Activated CD8-positive, alpha-beta T cell treated with anti-CD3 and anti-CD28 coated beads, Interleukin-2, amount 10 ng/mL, durations not matched to agents 7 days and 5 days (primary cell): ENCODE data around the gene FCMR. TPM values are rescaled to one million over a fixed set of nuclear protein-coding genes. Genes with fewer than 3 reads are reported as not detected.
"Not testable (repeated sequence)": the region's sequence is repeated elsewhere in the genome, so short reads cannot be mapped to it uniquely, and the experiment has no call there.

ENCODE experiments used
- ATAC-seq: fragments of 150-1000 bp; cut with Tn5 transposase; one replicate; pipeline ENCODE4 v1.10.0; 2021; ENCODE audit warnings: moderate library complexity
- CTCF ChIA-PET: fragments of 350-600 bp; sonication (Branson Sonifier 250); formaldehyde crosslinking; loops from one replicate; lab custom pipeline; 2021; ENCODE audit warnings: antibody characterized with exemption; lab: Charles Lee
- POLR2A ChIA-PET: fragments of 350-600 bp; sonication (Branson Sonifier 250); formaldehyde crosslinking; loops from one replicate; lab custom pipeline; 2021; ENCODE audit warnings: antibody characterized with exemption; lab: Charles Lee
- DNase-seq: peaks from one replicate; pipeline ENCODE4 v3.0.0-alpha.2; 2020
- H3K27ac Mint-ChIP-seq: one replicate; pipeline ENCODE4 v1.8.0; 2021; ENCODE audit warnings: mild to moderate bottlenecking, mixed read lengths
- H3K27me3 Mint-ChIP-seq: one replicate; pipeline ENCODE4 v1.8.0; 2021; ENCODE audit warnings: low read depth, mixed read lengths
- H3K36me3 Mint-ChIP-seq: one replicate; pipeline ENCODE4 v1.8.0; 2021; ENCODE audit warnings: low read depth, mixed read lengths
- H3K4me1 Mint-ChIP-seq: one replicate; pipeline ENCODE4 v1.8.0; 2021; ENCODE audit warnings: low read depth, mixed read lengths
- H3K4me3 Mint-ChIP-seq: one replicate; pipeline ENCODE4 v1.8.0; 2021; ENCODE audit warnings: mild to moderate bottlenecking, mixed read lengths
- H3K9me3 Mint-ChIP-seq: one replicate; pipeline ENCODE4 v1.8.0; 2022; ENCODE audit warnings: mixed read lengths; ENCODE audit not compliant: insufficient read depth
- total RNA-seq, 2 experiments: library from RNA; stranded (reverse); gene quantifications; one replicate each; pipeline ENCODE4 v1.2.3, GENCODE V29; 2021

FCMR gene
- total RNA-seq, 2 experiments from 2014 or later: 51.5 to 56.8 TPM

DNA sequence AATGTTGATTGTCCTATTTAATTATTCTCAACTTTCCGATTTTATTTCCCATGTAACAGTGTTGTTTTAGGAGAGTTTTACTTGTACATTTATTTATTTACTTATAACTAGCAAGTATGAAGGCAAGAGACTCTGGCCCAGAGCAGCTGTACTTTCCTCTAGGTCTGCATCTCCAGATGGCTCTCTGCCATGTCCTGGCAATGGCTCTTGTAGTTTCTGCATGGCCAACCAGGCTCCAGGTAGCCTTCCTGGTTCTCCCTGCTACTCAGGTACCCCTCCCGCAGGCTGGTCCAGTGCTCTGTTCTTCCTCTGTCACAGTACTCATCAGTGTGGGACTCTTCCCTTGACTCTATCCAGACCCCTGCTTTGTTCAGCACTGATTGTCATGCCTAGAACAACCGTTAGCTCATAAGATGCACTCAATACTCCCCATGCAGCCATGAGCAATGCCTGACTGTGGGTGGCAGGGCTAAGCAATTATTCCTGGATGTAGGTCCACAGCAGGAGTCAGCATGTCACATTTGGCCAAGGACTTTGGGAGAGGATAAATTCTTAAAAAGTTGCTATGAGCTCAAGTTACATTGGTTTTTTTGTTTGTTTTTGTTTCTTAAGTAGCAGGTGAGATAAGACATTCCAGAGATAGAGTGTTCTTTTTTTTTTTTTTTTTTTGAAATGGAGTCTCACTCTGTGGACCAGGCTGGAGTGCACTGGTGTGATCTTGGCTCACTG, 67.2 kb downstream of the FCMR start:
- POLR2A ChIA-PET: no interaction called here
- no peak overlapping the region for H3K4me3 Mint-ChIP-seq
- H3K4me1 Mint-ChIP-seq: peaks cover 13% of the 10 kb centered on the region
- no peak for ATAC-seq
- peaks cover 3% of the 10 kb centered on the region for H3K36me3 Mint-ChIP-seq
- CTCF ChIA-PET: interaction anchor here (1.2 to 4.5 kb wide), 5 partner anchors 10 to 120 kb away, joined by 3 to 17 read pairs (median 5); partner anchors contain the start of gene IL20
- peaks cover 32% of the 10 kb centered on the region for H3K27me3 Mint-ChIP-seq
- H3K27ac Mint-ChIP-seq: no peak overlapping the region
- no peaks in the 10 kb centered on the region for H3K9me3 Mint-ChIP-seq
- no peak for DNase-seq

- CTCF ChIA-PET: interaction anchor here (0.9 to 4.5 kb wide), 5 partner anchors 11 to 119 kb away, joined by 3 to 17 read pairs (median 4); partner anchors contain the start of gene IL20
- H3K36me3 Mint-ChIP-seq, ATAC-seq, H3K27ac Mint-ChIP-seq, H3K4me3 Mint-ChIP-seq, H3K4me1 Mint-ChIP-seq, DNase-seq, POLR2A ChIA-PET, H3K9me3 Mint-ChIP-seq: not testable (repeated sequence)
- peaks cover 36% of the 10 kb centered on the region for H3K27me3 Mint-ChIP-seq
These were observed 68.0 kb downstream of the FCMR start for GRCh38 chr1:206853696-206854095.

Other genes with a start within 250 kb of the FCMR start
- gene MAPKAPK2, start 237.0 kb downstream of the FCMR start, total RNA-seq: 10 to 100 TPM; 59.0 to 61.3 TPM
- not detected for gene IL19, start 151.2 kb downstream of the FCMR start, total RNA-seq
- gene IL10, start 149.4 kb downstream of the FCMR start, total RNA-seq: under 1 TPM in 1 of 2 experiments, not detected in 1; 0.32 TPM
- not detected for gene IL20, start 56.3 kb downstream of the FCMR start, total RNA-seq
- not detected for gene IL24, start 24.5 kb downstream of the FCMR start, total RNA-seq
- not detected for gene PIGR, start 24.5 kb upstream of the FCMR start, total RNA-seq
- not detected for gene FCAMR, start 48.5 kb upstream of the FCMR start, total RNA-seq
- not detected for gene C1orf116, start 110.8 kb upstream of the FCMR start, total RNA-seq
- 1 to 10 TPM; 7.7 to 8.7 TPM for gene YOD1, start 129.3 kb upstream of the FCMR start, total RNA-seq
- 1 to 10 TPM; 5.0 to 6.6 TPM for gene PFKFB2, start 131.3 kb upstream of the FCMR start, total RNA-seq
- gene C4BPB, start 166.9 kb upstream of the FCMR start, total RNA-seq: 1 to 10 TPM; 1.7 to 3.2 TPM
- not detected for gene C4BPA, start 182.3 kb upstream of the FCMR start, total RNA-seq